HCT116 (cell line): ENCODE data around the gene CLEC17A. TPM values are rescaled to one million over a fixed set of nuclear protein-coding genes. Genes with fewer than 3 reads are reported as not detected.

Experiments
- ATAC-seq: fragments of 200-7000 bp; cut with Tn5 transposase; 2 replicates; pipeline ENCODE4 v1.9.1; 2020; ENCODE audit warnings: mild to moderate bottlenecking, moderate library complexity
- BruUV-seq: library from RNA; stranded (reverse); fragments of 400-500 nt; replicated peaks from 2 replicates; lab custom pipeline; 2021; lab: Mats Ljungman, UMichigan
- CTCF ChIA-PET: fragments of 300-600 bp; sonication (Branson Sonifier 250); formaldehyde crosslinking; loops from one replicate; lab custom pipeline; 2021; ENCODE audit warnings: antibody characterized with exemption; lab: Charles Lee
- POLR2A ChIA-PET: fragments of 300-600, 350-600 bp; sonication (Branson Sonifier 250); formaldehyde crosslinking; loops from one replicate; lab custom pipeline; 2021; ENCODE audit warnings: antibody characterized with exemption; lab: Charles Lee
- RAD21 ChIA-PET, 2 experiments: fragments of 300-600 bp; sonication (Branson Sonifier 250); formaldehyde crosslinking; loops; one replicate each; lab custom pipeline; 2023; ENCODE audit warnings: low total read pairs in 2 of 2; ENCODE audit not compliant: uncharacterized antibody in 2 of 2, unreplicated experiment in 2 of 2, low non-redundant PET in 1 of 2; lab: Charles Lee
- DNase-seq: peaks from one replicate; pipeline ENCODE4 v3.0.0-alpha.2; 2010; ENCODE audit warnings: low read depth, low spot score
- H2AFZ ChIP-seq: fragments of 200-600 bp; shearing (Covaris generic), sonication (generic); 2 replicates; pipeline ENCODE4 v1.6.1; 2017; ENCODE audit warnings: low read depth, mixed run types, mixed read lengths, antibody characterized with exemption, low read length; ENCODE audit not compliant: poor library complexity, severe bottlenecking
- H3K27ac ChIP-seq: 2 replicates; pipeline ENCODE4 v1.5.1; 2012; ENCODE audit warnings: low read depth, low read length
- H3K27me3 ChIP-seq: fragments of 200-600 bp; sonication (generic); 2 replicates; pipeline ENCODE4 v1.6.1; 2016; ENCODE audit warnings: mixed run types, low read length, mixed read lengths; ENCODE audit not compliant: insufficient read depth
- H3K36me3 ChIP-seq, 2 experiments: fragments of 200-500 bp in 1 of 2; fragments of 200-600 bp in 1 of 2; sonication (Bioruptor generic) in 1 of 2; sonication (generic) in 1 of 2; 2 replicates each; pipeline versions ENCODE4 v1.5.1 to v1.6.1; 2014 to 2016; ENCODE audit warnings: low read length in 2 of 2, inconsistent platforms in 1 of 2, mixed read lengths in 1 of 2, mixed run types in 1 of 2; ENCODE audit not compliant: insufficient read depth in 2 of 2, control insufficient read depth in 1 of 2
- H3K4me1 ChIP-seq, 2 experiments: fragments of 200-600 bp in 1 of 2; sonication (generic) in 1 of 2; 2 replicates each; pipeline versions ENCODE4 v1.5.1 to v1.6.1; 2012 to 2017; ENCODE audit warnings: low read length in 2 of 2, inconsistent platforms in 1 of 2, mild to moderate bottlenecking in 1 of 2, mixed read lengths in 1 of 2, mixed run types in 1 of 2, moderate library complexity in 1 of 2; ENCODE audit not compliant: insufficient read depth in 2 of 2, control insufficient read depth in 1 of 2
- H3K4me2 ChIP-seq: fragments of 200-600 bp; sonication (generic); 2 replicates; pipeline ENCODE4 v1.6.1; 2017; ENCODE audit warnings: mixed run types, low read length, mixed read lengths
- H3K4me3 ChIP-seq, 2 experiments: fragments of 200-600 bp in 1 of 2; sonication (generic) in 1 of 2; replicated peaks in 1 of 2; 2 replicates each; pipeline ENCODE4 v1.5.1; 2011 to 2016; ENCODE audit warnings: low read length in 2 of 2, control low read depth in 1 of 2, low read depth in 1 of 2, mild to moderate bottlenecking in 1 of 2, mixed read lengths in 1 of 2, mixed run types in 1 of 2
- H3K79me2 ChIP-seq: fragments of 200-600 bp; sonication (generic); 2 replicates; pipeline ENCODE4 v1.6.1; 2017; ENCODE audit warnings: mild to moderate bottlenecking, mixed run types, low read length, moderate library complexity, mixed read lengths; ENCODE audit not compliant: insufficient read depth
- H3K9ac ChIP-seq: fragments of 200-600 bp; sonication (generic); 2 replicates; pipeline ENCODE4 v1.6.1; 2016; ENCODE audit warnings: low read length, mixed read lengths
- H3K9me2 ChIP-seq: fragments of 200-600 bp; sonication (generic), shearing (Covaris generic); 2 replicates; pipeline ENCODE4 v1.6.1; 2017; ENCODE audit warnings: mixed run types, mild to moderate bottlenecking, moderate library complexity; ENCODE audit not compliant: insufficient read depth
- H3K9me3 ChIP-seq, 2 experiments: fragments of 200-500 bp in 1 of 2; fragments of 200-600 bp in 1 of 2; sonication (Bioruptor generic) in 1 of 2; sonication (generic) in 1 of 2; 2 replicates each; pipeline ENCODE4 v1.6.1; 2014 to 2017; ENCODE audit warnings: low read length in 2 of 2, mixed read lengths in 2 of 2, inconsistent platforms in 1 of 2, low read depth in 1 of 2, mild to moderate bottlenecking in 1 of 2, mixed run types in 1 of 2, moderate library complexity in 1 of 2; ENCODE audit not compliant: control insufficient read depth in 1 of 2, insufficient read depth in 1 of 2
- H4K20me1 ChIP-seq: fragments of 200-600 bp; sonication (generic), shearing (Covaris generic); 2 replicates; pipeline ENCODE4 v1.6.1; 2017; ENCODE audit warnings: mixed run types, mild to moderate bottlenecking, moderate library complexity; ENCODE audit not compliant: insufficient read depth
- CTCF ChIP-seq, 3 experiments: fragments of 200-600 bp in 1 of 3; sonication (generic) in 1 of 3; IDR thresholded peaks in 2 of 3; conservative IDR thresholded peaks in 1 of 3; 2 replicates each; pipeline ENCODE4 v1.5.1; 2012 to 2017; ENCODE audit warnings: low read depth in 2 of 3, low read length in 2 of 3, antibody characterized with exemption in 1 of 3, borderline replicate concordance in 1 of 3, control low read depth in 1 of 3, mild to moderate bottlenecking in 1 of 3, mixed read lengths in 1 of 3, mixed run types in 1 of 3, moderate library complexity in 1 of 3; ENCODE audit not compliant: insufficient read depth in 1 of 3
- EGR1 ChIP-seq: IDR thresholded peaks from 2 replicates; pipeline ENCODE4 v1.6.1; 2012; ENCODE audit warnings: low read depth
- SIN3A ChIP-seq: IDR thresholded peaks from 2 replicates; pipeline ENCODE4 v1.6.1; 2012; ENCODE audit warnings: low read depth
- YY1 ChIP-seq: IDR thresholded peaks from 2 replicates; pipeline ENCODE4 v1.6.1; 2011; ENCODE audit warnings: low read length, low read depth, moderate library complexity, mild to moderate bottlenecking; ENCODE audit not compliant: insufficient replicate concordance; ENCODE audit errors: extremely low read depth
- ZBTB33 ChIP-seq: IDR thresholded peaks from 2 replicates; pipeline ENCODE4 v1.6.1; 2011; ENCODE audit warnings: mild to moderate bottlenecking, low read length, moderate library complexity; ENCODE audit not compliant: insufficient replicate concordance; ENCODE audit errors: extremely low read depth
- intact Hi-C: fragments of 100-400 bp; cut with micrococcal nuclease; formaldehyde crosslinking; loops from 2 replicates; pipeline ENCODE4 v1.10.0; 2022
- total RNA-seq: library from RNA; stranded (reverse); gene quantifications from one replicate; pipeline ENCODE4 v1.2.1, GENCODE V29; 2021; ENCODE audit not compliant: unreplicated experiment

The CLEC17A gene
- total RNA-seq, 1 experiment from 2014 or later = not detected

- H3K27me3 ChIP-seq = no peaks in the 10 kb centered on the region
- TF ChIP-seq SIN3A = no peak
- peak; percentile 54 for TF ChIP-seq EGR1
- H4K20me1 ChIP-seq = 0 out of 2 replicates have a peak, but pooled peaks cover 3% of the 10 kb centered on the region
- CTCF ChIA-PET = interaction anchor here (0.7 to 2.6 kb wide), 7 partner anchors 9 to 203 kb away, joined by 3 to 14 read pairs (median 4); no protein-coding TSS in a partner anchor
- peak; percentile 57 for ATAC-seq
- no peak for DNase-seq
- RAD21 ChIA-PET = no interaction called here
- H2AFZ ChIP-seq = no peak overlapping the region
- H3K79me2 ChIP-seq = peaks cover 94% of the 10 kb centered on the region
- H3K9me3 ChIP-seq = no peaks in the 10 kb centered on the region
- no TSS peak for BruUV-seq
- H3K36me3 ChIP-seq = no peaks in the 10 kb centered on the region
- intact Hi-C loops = loop anchor here (5.0 kb wide), 1 partner anchor 131 kb away; no protein-coding TSS in a partner anchor
- H3K9ac ChIP-seq = peak overlapping the region; percentile 36
- H3K9me2 ChIP-seq = no peaks in the 10 kb centered on the region
- peak overlapping the region in 1 of 2 experiments; percentile 13; a peak in 3 of 4 replicates for H3K4me3 ChIP-seq
- H3K4me1 ChIP-seq = peaks cover 37 to 50% of the 10 kb centered on the region in 2 experiments
- H3K27ac ChIP-seq = peak overlapping the region; percentile 51
- POLR2A ChIA-PET = interaction anchor here (0.9 to 3.0 kb wide), 2 partner anchors 16 to 38 kb away, joined by 3 to 17 read pairs; partner anchors contain the start of genes DNAJB1 and NDUFB7
- peak overlapping the region; percentile 67 for H3K4me2 ChIP-seq
These were observed 26.8 kb upstream of the CLEC17A start for GRCh38 chr19:14555918-14556661.

- Histone ChIP-seq H3K9me3 (no peaks in the 10 kb centered on the region), H4K20me1 (0 out of 2 replicates have a peak, but pooled peaks cover 3% of the 10 kb centered on the region), H3K79me2 (peaks cover 95% of the 10 kb centered on the region), H3K27ac (peak overlapping the region; percentile 51), H3K4me1 (peaks cover 33 to 47% of the 10 kb centered on the region in 2 experiments), H2AFZ (no peak overlapping the region), H3K36me3 (no peaks in the 10 kb centered on the region), H3K4me2 (peak overlapping the region; percentile 67), H3K27me3 (no peaks in the 10 kb centered on the region), H3K9me2 (no peaks in the 10 kb centered on the region), H3K9ac (peak overlapping the region; percentile 36), H3K4me3 (peak overlapping the region; percentile 13 to 23; a peak in 3 of 4 replicates)
- intact Hi-C loops = loop anchor here (5.0 kb wide), 1 partner anchor 131 kb away; no protein-coding TSS in a partner anchor
- POLR2A ChIA-PET = interaction anchor here (0.9 to 3.0 kb wide), 2 partner anchors 15 to 39 kb away, joined by 3 to 17 read pairs; partner anchors contain the start of genes DNAJB1 and NDUFB7
- RAD21 ChIA-PET = no interaction called here
- CTCF ChIA-PET = interaction anchor here (0.7 to 2.6 kb wide), 7 partner anchors 10 to 204 kb away, joined by 3 to 14 read pairs (median 4); no protein-coding TSS in a partner anchor
- peak; percentile 67 for DNase-seq
- TF ChIP-seq YY1 = peak; percentile 32
- peak; percentile 57 to 97 (median 96); a peak in 5 of 6 replicates for TF ChIP-seq CTCF (IDR thresholded peaks at IDR 0.05 in 2 of 3, conservative IDR thresholded peaks at IDR 0.05 in 1 of 3; ENCODE audit: borderline replicate concordance in 1 of 3, insufficient read depth in 1 of 3, low read depth in 2 of 3, low read length in 2 of 3)
- no peak for TF ChIP-seq ZBTB33
- peak; percentile 83 for ATAC-seq
- BruUV-seq = no TSS peak
These were observed 26.2 kb upstream of the CLEC17A start for GRCh38 chr19:14556662-14557188.
